Measurements from ENCODE around the gene SSBP4. TPM values are rescaled to one million over a fixed set of nuclear protein-coding genes. Genes with fewer than 3 reads are reported as not detected.

Gene SSBP4
- total RNA-seq, 1 donor from 2014 or later: 56.6 TPM

- H3K9ac ChIP-seq (ENCODE audit: low read length): no peak overlapping the region
- no peaks in the 10 kb centered on the region for H3K9me3 ChIP-seq (ENCODE audit: insufficient read depth, low read depth, low read length)
- H3K36me3 Mint-ChIP-seq (ENCODE audit: low read depth, unreplicated experiment): peaks cover 1% of the 10 kb centered on the region
- H2AFZ ChIP-seq (ENCODE audit: low read depth, low read length): peak overlapping the region; percentile 60
- peaks cover under 1% of the 10 kb centered on the region for H3K27me3 Mint-ChIP-seq (ENCODE audit: low read depth, unreplicated experiment)
- TF ChIP-seq, protein P1, sequence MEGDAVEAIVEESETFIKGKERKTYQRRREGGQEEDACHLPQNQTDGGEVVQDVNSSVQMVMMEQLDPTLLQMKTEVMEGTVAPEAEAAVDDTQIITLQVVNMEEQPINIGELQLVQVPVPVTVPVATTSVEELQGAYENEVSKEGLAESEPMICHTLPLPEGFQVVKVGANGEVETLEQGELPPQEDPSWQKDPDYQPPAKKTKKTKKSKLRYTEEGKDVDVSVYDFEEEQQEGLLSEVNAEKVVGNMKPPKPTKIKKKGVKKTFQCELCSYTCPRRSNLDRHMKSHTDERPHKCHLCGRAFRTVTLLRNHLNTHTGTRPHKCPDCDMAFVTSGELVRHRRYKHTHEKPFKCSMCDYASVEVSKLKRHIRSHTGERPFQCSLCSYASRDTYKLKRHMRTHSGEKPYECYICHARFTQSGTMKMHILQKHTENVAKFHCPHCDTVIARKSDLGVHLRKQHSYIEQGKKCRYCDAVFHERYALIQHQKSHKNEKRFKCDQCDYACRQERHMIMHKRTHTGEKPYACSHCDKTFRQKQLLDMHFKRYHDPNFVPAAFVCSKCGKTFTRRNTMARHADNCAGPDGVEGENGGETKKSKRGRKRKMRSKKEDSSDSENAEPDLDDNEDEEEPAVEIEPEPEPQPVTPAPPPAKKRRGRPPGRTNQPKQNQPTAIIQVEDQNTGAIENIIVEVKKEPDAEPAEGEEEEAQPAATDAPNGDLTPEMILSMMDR (IDR thresholded peaks at IDR 0.05; ENCODE audit: insufficient read depth, low read depth, low read length): no peak
- TF ChIP-seq EZH2 (IDR thresholded peaks at IDR 0.05; ENCODE audit: insufficient read depth, low read length): peak; percentile 38
- H3K36me3 ChIP-seq (ENCODE audit: insufficient read depth, low read length): no peaks in the 10 kb centered on the region
- peaks cover 32% of the 10 kb centered on the region for H4K20me1 ChIP-seq (ENCODE audit: insufficient read depth, low read length)
- H3K79me2 ChIP-seq (ENCODE audit: insufficient read depth, low read length): peaks cover 35% of the 10 kb centered on the region
- no peaks in the 10 kb centered on the region for H3K27me3 ChIP-seq (ENCODE audit: insufficient read depth, low read length)
- peak overlapping the region; percentile 12 for H3K27ac ChIP-seq (ENCODE audit: low read depth, low read length)
- DNase-seq (ENCODE audit: low read depth): no peak
- H3K4me1 Mint-ChIP-seq (ENCODE audit: low read depth, unreplicated experiment): peaks cover 10% of the 10 kb centered on the region
- H3K9me3 Mint-ChIP-seq (ENCODE audit: unreplicated experiment): no peaks in the 10 kb centered on the region
- peaks cover 54% of the 10 kb centered on the region for H3K4me1 ChIP-seq (ENCODE audit: insufficient read depth, low read length)
- no peak for FAIRE-seq
- H3K4me2 ChIP-seq (ENCODE audit: low read length): peak overlapping the region; percentile 95
- peak overlapping the region; percentile 69 for H3K4me3 Mint-ChIP-seq (ENCODE audit: unreplicated experiment)
- H3K27ac Mint-ChIP-seq (ENCODE audit: unreplicated experiment): peak overlapping the region; percentile 41
- H3K4me3 ChIP-seq (ENCODE audit: insufficient read depth, low read depth, low read length): peak overlapping the region; percentile 33
Observed at GRCh38 chr19:18418029-18418482, 1.1 kb upstream of the SSBP4 start.

DNA sequence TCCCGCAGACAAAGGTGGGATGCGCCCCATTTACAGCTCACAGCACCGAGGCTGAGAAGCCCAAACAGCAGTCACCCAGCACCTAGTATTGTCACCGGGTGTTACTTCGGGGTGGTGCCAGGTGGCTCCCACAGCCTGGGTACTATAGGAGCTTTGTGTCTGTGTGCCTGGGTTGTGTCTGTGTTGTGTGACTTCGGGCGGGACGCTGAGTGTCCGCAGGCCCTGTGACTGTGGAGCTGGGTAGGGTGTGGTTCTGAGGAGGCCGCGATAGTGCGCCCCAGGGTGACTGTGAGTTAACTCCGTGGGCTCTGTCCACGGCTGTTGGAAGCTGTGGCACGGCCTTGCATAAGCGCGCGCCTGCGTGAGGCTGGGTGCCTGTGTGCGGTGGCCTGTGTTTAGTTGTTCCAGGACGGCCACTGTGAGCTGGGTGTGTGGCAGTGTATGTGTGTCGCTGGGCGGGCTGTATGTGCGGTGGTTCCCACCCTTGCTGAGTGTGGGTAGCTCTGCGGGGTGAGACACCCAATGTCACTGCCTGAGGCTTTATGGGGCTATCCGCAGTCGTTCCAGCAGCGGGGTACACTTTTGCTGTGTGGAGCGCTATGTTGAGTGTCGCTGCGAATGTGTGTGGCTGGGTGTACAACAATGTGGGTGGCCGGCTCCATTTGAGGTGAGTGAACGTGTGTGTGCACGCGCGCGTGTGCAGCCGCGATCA is 559 bp upstream of the SSBP4 start:
- TF ChIP-seq EZH2 (IDR thresholded peaks at IDR 0.05; ENCODE audit: insufficient read depth, low read length): no peak
- TF ChIP-seq, protein P1 (IDR thresholded peaks at IDR 0.05; ENCODE audit: insufficient read depth, low read depth, low read length): no peak
- peak overlapping the region; percentile 11 for H3K27ac ChIP-seq (ENCODE audit: low read depth, low read length)
- no peaks in the 10 kb centered on the region for H3K27me3 Mint-ChIP-seq (ENCODE audit: low read depth, unreplicated experiment)

More for the DNA sequence above, 559 bp upstream of the SSBP4 start:
- no peak for FAIRE-seq
- H3K9me3 Mint-ChIP-seq (ENCODE audit: unreplicated experiment): no peaks in the 10 kb centered on the region
- Histone ChIP-seq H3K4me1 (ENCODE audit: insufficient read depth, low read length) (peaks cover 54% of the 10 kb centered on the region), H3K4me2 (ENCODE audit: low read length) (peak overlapping the region; percentile 95), H3K9ac (ENCODE audit: low read length) (peak overlapping the region; percentile 37), H3K27me3 (ENCODE audit: insufficient read depth, low read length) (no peaks in the 10 kb centered on the region), H3K79me2 (ENCODE audit: insufficient read depth, low read length) (peaks cover 41% of the 10 kb centered on the region), H2AFZ (ENCODE audit: low read depth, low read length) (peak overlapping the region; percentile 77), H3K9me3 (ENCODE audit: insufficient read depth, low read depth, low read length) (no peaks in the 10 kb centered on the region), H3K36me3 (ENCODE audit: insufficient read depth, low read length) (no peaks in the 10 kb centered on the region), H3K4me3 (ENCODE audit: insufficient read depth, low read depth, low read length) (peak overlapping the region; percentile 70), H4K20me1 (ENCODE audit: insufficient read depth, low read length) (peaks cover 38% of the 10 kb centered on the region)
- peaks cover 4% of the 10 kb centered on the region for H3K36me3 Mint-ChIP-seq (ENCODE audit: low read depth, unreplicated experiment)
- peak overlapping the region; percentile 88 for H3K27ac Mint-ChIP-seq (ENCODE audit: unreplicated experiment)
- H3K4me3 Mint-ChIP-seq (ENCODE audit: unreplicated experiment): peak overlapping the region; percentile 76
- DNase-seq (ENCODE audit: low read depth): no peak
- H3K4me1 Mint-ChIP-seq (ENCODE audit: low read depth, unreplicated experiment): peaks cover 10% of the 10 kb centered on the region

All from astrocyte (in vitro differentiated cells and primary cell).